Osteoblast (primary cell): ENCODE measurements around the gene C17orf50. TPM values are rescaled to one million over a fixed set of nuclear protein-coding genes. Genes with fewer than 3 reads are reported as not detected.
A peak's percentile ranks its signal among the peaks of the same experiment; 100 is the strongest.

Experiments used
- DNase-seq: peaks from one replicate; pipeline ENCODE4 v3.0.0; 2011; ENCODE audit warnings: low spot score, mixed read lengths; ENCODE audit not compliant: insufficient read length; ENCODE audit errors: missing footprints
- H2AFZ ChIP-seq: 2 replicates; pipeline ENCODE4 v1.6.0; 2011; ENCODE audit warnings: mild to moderate bottlenecking, low read length
- H3K27ac ChIP-seq: 2 replicates; pipeline ENCODE4 v1.5.1; 2011; ENCODE audit warnings: mild to moderate bottlenecking, low read depth, low read length, moderate library complexity
- H3K27me3 ChIP-seq: 2 replicates; pipeline ENCODE4 v1.6.0; 2012; ENCODE audit warnings: mild to moderate bottlenecking, control low read depth, inconsistent platforms, low read length, moderate library complexity; ENCODE audit not compliant: insufficient read depth
- H3K36me3 ChIP-seq: 2 replicates; pipeline ENCODE4 v1.5.1; 2011; ENCODE audit warnings: mild to moderate bottlenecking, low read length, control low read depth, moderate library complexity; ENCODE audit not compliant: insufficient read depth
- H3K4me1 ChIP-seq: 2 replicates; pipeline ENCODE4 v1.5.1; 2011; ENCODE audit warnings: mild to moderate bottlenecking, low read length, control low read depth, moderate library complexity; ENCODE audit not compliant: insufficient read depth
- H3K4me2 ChIP-seq: 2 replicates; pipeline ENCODE4 v1.6.0; 2011; ENCODE audit warnings: mild to moderate bottlenecking, low read length; ENCODE audit not compliant: insufficient read depth
- H3K4me3 ChIP-seq: fragments of 200-600 bp; sonication (generic); 3 replicates; pipeline ENCODE4 v1.5.1; 2012; ENCODE audit warnings: mild to moderate bottlenecking, low read length, inconsistent platforms; ENCODE audit not compliant: insufficient read depth
- H3K79me2 ChIP-seq: 2 replicates; pipeline ENCODE4 v1.6.0; 2012; ENCODE audit warnings: mild to moderate bottlenecking, low read length, control low read depth, inconsistent platforms; ENCODE audit not compliant: insufficient read depth
- H3K9me3 ChIP-seq: 2 replicates; pipeline ENCODE4 v1.5.1; 2011; ENCODE audit warnings: low read depth, low read length, control low read depth
- H4K20me1 ChIP-seq: 2 replicates; pipeline ENCODE4 v1.6.0; 2012; ENCODE audit warnings: mild to moderate bottlenecking, low read length, control low read depth; ENCODE audit not compliant: insufficient read depth
- total RNA-seq: library from RNA; depleted of rRNA; stranded (reverse); fragments of >200 nt; gene quantifications from 2 replicates; pipeline ENCODE4 v1.2.3, GENCODE V29; 2012
- TF ChIP-seq, protein P1 (sequence below): IDR thresholded peaks from 2 replicates; pipeline ENCODE4 v1.5.1; 2011; ENCODE audit warnings: mild to moderate bottlenecking, low read depth, low read length, moderate library complexity; ENCODE audit errors: extremely low read depth

The C17orf50 gene
- total RNA-seq, 1 donor: not detected

GRCh38 chr17:35769895-35770486, 9.3 kb downstream of the C17orf50 start:
- Histone ChIP-seq H3K4me2 (no peak overlapping the region), H3K27me3 (peaks cover 20% of the 10 kb centered on the region), H2AFZ (no peak overlapping the region), H4K20me1 (no peaks in the 10 kb centered on the region), H3K79me2 (no peaks in the 10 kb centered on the region), H3K4me1 (peaks cover 14% of the 10 kb centered on the region), H3K27ac (no peak overlapping the region), H3K9me3 (no peaks in the 10 kb centered on the region), H3K36me3 (no peaks in the 10 kb centered on the region), H3K4me3 (no peak overlapping the region)
- TF ChIP-seq, protein P1, sequence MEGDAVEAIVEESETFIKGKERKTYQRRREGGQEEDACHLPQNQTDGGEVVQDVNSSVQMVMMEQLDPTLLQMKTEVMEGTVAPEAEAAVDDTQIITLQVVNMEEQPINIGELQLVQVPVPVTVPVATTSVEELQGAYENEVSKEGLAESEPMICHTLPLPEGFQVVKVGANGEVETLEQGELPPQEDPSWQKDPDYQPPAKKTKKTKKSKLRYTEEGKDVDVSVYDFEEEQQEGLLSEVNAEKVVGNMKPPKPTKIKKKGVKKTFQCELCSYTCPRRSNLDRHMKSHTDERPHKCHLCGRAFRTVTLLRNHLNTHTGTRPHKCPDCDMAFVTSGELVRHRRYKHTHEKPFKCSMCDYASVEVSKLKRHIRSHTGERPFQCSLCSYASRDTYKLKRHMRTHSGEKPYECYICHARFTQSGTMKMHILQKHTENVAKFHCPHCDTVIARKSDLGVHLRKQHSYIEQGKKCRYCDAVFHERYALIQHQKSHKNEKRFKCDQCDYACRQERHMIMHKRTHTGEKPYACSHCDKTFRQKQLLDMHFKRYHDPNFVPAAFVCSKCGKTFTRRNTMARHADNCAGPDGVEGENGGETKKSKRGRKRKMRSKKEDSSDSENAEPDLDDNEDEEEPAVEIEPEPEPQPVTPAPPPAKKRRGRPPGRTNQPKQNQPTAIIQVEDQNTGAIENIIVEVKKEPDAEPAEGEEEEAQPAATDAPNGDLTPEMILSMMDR: no peak
- DNase-seq: peak; percentile 23

DNA sequence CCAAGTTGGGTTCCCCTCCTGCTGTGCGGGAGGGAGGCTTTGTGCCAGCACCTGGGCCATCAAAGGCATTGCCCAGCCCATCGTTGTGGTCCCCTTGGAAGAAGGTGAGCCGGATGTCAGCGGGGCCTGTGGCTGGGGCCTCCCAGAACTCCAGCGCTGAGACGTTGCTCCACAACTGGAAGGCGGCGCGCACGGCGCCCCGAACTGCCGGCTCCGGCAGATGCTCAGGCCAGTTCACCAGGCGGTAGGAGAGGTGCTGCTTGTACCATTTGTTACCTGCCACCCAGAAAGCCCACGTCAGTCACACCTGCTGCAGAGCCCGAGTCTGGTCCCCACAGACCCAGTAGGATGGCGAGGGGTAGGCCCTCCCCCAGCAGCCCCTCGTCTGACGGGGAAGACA, 12.4 kb downstream of the C17orf50 start:
- Histone ChIP-seq H2AFZ (no peak overlapping the region), H3K79me2 (no peaks in the 10 kb centered on the region), H3K36me3 (no peaks in the 10 kb centered on the region), H3K4me3 (no peak overlapping the region), H3K27me3 (peaks cover 4% of the 10 kb centered on the region), H4K20me1 (no peaks in the 10 kb centered on the region), H3K4me2 (no peak overlapping the region), H3K9me3 (no peaks in the 10 kb centered on the region), H3K4me1 (peaks cover 25% of the 10 kb centered on the region), H3K27ac (no peak overlapping the region)
- peak; percentile 73 for DNase-seq
- TF ChIP-seq, protein P1: no peak

DNA sequence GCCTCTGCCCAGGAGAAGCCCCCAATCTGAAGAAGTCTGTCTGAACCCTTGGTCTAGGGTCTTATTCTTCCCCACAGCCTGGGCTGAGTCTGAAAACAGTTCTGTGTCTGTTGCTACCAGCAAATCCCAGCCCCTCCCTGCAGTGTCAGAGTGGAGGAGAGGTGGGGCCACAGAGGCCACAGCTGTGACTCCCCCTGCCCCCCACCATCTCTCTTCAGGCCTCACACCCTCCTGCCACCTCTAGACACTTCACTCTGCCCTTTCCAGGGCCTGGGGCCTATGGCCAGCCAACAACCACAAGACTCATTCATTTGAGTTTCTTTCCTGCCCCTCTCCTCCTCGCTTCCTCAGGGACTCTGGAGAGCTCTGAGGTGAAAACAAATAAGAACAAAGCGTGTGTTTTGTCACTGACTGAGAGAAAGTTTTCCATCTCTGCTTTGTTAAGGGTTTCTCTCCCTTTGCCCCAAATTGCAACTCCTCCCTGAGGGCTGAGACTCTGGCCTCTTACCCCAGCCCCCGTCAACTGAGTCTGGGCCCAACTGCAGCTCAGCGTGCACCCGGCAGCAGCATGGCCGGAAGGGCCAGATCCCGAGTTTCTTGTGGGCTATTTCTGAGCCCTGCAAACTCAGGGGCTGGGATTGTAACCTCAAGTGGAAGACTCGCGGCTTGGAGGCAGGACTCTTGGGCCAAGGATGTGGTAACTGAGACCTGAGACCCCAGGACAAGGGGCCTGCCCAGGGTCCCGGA, 13.2 kb downstream of the C17orf50 start:
- peaks cover 32% of the 10 kb centered on the region for H3K4me1 ChIP-seq
- no peaks in the 10 kb centered on the region for H3K79me2 ChIP-seq
- H3K4me2 ChIP-seq: no peak overlapping the region
- H3K36me3 ChIP-seq: no peaks in the 10 kb centered on the region
- DNase-seq: peak; percentile 84
- peaks cover 5% of the 10 kb centered on the region for H3K27me3 ChIP-seq
- H4K20me1 ChIP-seq: no peaks in the 10 kb centered on the region
- H2AFZ ChIP-seq: peak overlapping the region; percentile 76
- H3K27ac ChIP-seq: no peak overlapping the region
- no peaks in the 10 kb centered on the region for H3K9me3 ChIP-seq
- TF ChIP-seq, protein P1: no peak
- H3K4me3 ChIP-seq: no peak overlapping the region

- no peak overlapping the region for H3K4me3 ChIP-seq
- no peaks in the 10 kb centered on the region for H3K36me3 ChIP-seq
- H2AFZ ChIP-seq: peak overlapping the region; percentile 76
- peaks cover 12% of the 10 kb centered on the region for H3K27me3 ChIP-seq
- TF ChIP-seq, protein P1: no peak
- peaks cover 36% of the 10 kb centered on the region for H3K4me1 ChIP-seq
- H3K27ac ChIP-seq: no peak overlapping the region
- peak; percentile 95 for DNase-seq
- no peak overlapping the region for H3K4me2 ChIP-seq
- no peaks in the 10 kb centered on the region for H4K20me1 ChIP-seq
- H3K79me2 ChIP-seq: no peaks in the 10 kb centered on the region
- H3K9me3 ChIP-seq: no peaks in the 10 kb centered on the region
These were observed 13.8 kb downstream of the C17orf50 start for GRCh38 chr17:35774499-35774898.
